PFSK-1 (cell line): ENCODE data around the gene FKBP1A.

ENCODE experiments used
- FOXP2 ChIP-seq: optimal IDR thresholded peaks from 2 replicates; pipeline ENCODE3; 2011; ENCODE audit warnings: borderline replicate concordance, control low read depth, inconsistent platforms; ENCODE audit not compliant: insufficient read depth; ENCODE audit errors: extremely low read length, extremely low read depth
- POLR2AphosphoS5 ChIP-seq: IDR thresholded peaks from 2 replicates; pipeline ENCODE4 v1.6.1; 2012; ENCODE audit warnings: low read depth, mild to moderate bottlenecking, control low read depth, low read length, moderate library complexity
- SIN3A ChIP-seq: IDR thresholded peaks from 2 replicates; pipeline ENCODE4 v1.6.1; 2012; ENCODE audit warnings: mild to moderate bottlenecking, low read length, moderate library complexity, borderline replicate concordance; ENCODE audit not compliant: insufficient read depth
- TAF1 ChIP-seq: IDR thresholded peaks from 2 replicates; pipeline ENCODE4 v1.6.1; 2012; ENCODE audit warnings: low read length, control low read depth, borderline replicate concordance; ENCODE audit not compliant: insufficient read depth
- TF ChIP-seq, protein P1 (sequence below), 2 experiments: IDR thresholded peaks; 2 replicates each; pipeline versions ENCODE4 v1.6.1 to v1.8.0; 2011 to 2012; ENCODE audit warnings: low read depth in 2 of 2, low read length in 2 of 2, control low read depth in 1 of 2, inconsistent platforms in 1 of 2, mild to moderate bottlenecking in 1 of 2, moderate library complexity in 1 of 2; ENCODE audit not compliant: insufficient read depth in 1 of 2

Gene FKBP1A

DNA sequence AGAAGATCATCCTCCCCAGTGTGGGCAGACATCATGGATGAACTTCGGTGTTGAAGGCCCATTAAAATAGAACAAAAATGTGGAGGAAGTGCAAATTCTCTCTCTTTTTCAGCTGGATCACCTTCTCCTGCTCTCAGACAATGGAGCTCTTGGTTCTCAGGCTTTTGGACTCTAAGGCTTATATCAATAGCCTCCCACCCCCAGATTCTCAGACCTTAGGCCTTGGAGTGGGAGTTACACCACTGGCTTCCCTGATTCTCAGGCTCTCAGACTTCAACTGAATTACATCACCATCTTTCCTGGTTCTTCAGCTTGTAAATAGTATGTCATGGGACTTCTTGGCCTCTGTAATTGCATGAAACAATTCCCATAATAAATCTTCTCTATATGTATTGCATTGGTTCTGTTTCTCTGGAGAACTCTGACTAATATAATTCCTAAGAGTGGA lies 37.2 kb upstream of the FKBP1A start:
- TF ChIP-seq, protein P1, sequence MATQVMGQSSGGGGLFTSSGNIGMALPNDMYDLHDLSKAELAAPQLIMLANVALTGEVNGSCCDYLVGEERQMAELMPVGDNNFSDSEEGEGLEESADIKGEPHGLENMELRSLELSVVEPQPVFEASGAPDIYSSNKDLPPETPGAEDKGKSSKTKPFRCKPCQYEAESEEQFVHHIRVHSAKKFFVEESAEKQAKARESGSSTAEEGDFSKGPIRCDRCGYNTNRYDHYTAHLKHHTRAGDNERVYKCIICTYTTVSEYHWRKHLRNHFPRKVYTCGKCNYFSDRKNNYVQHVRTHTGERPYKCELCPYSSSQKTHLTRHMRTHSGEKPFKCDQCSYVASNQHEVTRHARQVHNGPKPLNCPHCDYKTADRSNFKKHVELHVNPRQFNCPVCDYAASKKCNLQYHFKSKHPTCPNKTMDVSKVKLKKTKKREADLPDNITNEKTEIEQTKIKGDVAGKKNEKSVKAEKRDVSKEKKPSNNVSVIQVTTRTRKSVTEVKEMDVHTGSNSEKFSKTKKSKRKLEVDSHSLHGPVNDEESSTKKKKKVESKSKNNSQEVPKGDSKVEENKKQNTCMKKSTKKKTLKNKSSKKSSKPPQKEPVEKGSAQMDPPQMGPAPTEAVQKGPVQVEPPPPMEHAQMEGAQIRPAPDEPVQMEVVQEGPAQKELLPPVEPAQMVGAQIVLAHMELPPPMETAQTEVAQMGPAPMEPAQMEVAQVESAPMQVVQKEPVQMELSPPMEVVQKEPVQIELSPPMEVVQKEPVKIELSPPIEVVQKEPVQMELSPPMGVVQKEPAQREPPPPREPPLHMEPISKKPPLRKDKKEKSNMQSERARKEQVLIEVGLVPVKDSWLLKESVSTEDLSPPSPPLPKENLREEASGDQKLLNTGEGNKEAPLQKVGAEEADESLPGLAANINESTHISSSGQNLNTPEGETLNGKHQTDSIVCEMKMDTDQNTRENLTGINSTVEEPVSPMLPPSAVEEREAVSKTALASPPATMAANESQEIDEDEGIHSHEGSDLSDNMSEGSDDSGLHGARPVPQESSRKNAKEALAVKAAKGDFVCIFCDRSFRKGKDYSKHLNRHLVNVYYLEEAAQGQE (IDR thresholded peaks at IDR 0.05; ENCODE audit: insufficient read depth in 1 of 2, low read depth in 2 of 2, low read length in 2 of 2), result no peak
- TF ChIP-seq TAF1 (no peak), SIN3A (no peak), POLR2AphosphoS5 (no peak), FOXP2 (no peak)

GRCh38 chr20:1429143-1429728 lies 36.4 kb upstream of the FKBP1A start:
- TF ChIP-seq POLR2AphosphoS5 (no peak), TAF1 (no peak), SIN3A (no peak), FOXP2 (no peak)
- TF ChIP-seq, protein P1 (IDR thresholded peaks at IDR 0.05; ENCODE audit: insufficient read depth in 1 of 2, low read depth in 2 of 2, low read length in 2 of 2), result no peak

- no peak for TF ChIP-seq POLR2AphosphoS5
- no peak for TF ChIP-seq FOXP2
- TF ChIP-seq, protein P1 (IDR thresholded peaks at IDR 0.05; ENCODE audit: insufficient read depth in 1 of 2, low read depth in 2 of 2, low read length in 2 of 2), result no peak
- no peak for TF ChIP-seq SIN3A
These were observed 34.7 kb upstream of the FKBP1A start for GRCh38 chr20:1427457-1428054.

DNA sequence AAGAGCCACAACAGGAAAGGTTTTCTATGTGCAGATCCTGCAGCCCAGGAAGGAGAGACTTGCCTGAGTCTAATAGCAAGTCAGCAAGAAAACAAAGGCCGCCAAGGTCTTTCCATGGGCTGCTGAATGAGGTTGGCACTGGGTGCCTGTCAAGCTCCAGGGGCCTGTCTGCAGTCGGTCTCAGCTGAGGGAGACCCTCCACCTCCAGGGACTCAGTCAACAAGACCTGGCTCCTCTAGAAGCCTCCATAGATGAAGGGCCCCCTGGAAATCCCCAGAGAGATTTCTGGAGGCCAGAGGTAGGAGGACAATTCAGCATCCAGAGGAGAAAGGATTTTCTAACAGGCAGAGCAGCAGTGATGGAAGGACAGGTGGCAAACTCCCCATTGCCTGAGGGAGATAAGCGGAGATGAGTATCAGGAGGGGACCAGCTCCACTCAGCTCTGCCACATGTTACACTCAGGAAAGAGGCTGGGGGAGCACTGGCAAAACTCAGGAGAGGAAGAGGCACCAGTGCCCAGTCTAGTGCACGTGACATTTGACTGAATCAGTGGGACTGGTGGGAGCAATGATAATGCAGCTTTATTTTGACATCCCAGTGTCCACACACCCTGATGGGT lies 33.5 kb upstream of the FKBP1A start:
- no peak for TF ChIP-seq POLR2AphosphoS5
- no peak for TF ChIP-seq TAF1
- TF ChIP-seq, protein P1 (IDR thresholded peaks at IDR 0.05; ENCODE audit: insufficient read depth in 1 of 2, low read depth in 2 of 2, low read length in 2 of 2), result no peak
- no peak for TF ChIP-seq FOXP2
